Activated CD8-positive, alpha-beta T cell treated with anti-CD3 and anti-CD28 coated beads, Interleukin-2, amount 10 ng/mL, durations not matched to agents 7 days and 5 days (primary cell): ENCODE measurements around the gene NEDD8. TPM values are rescaled to one million over a fixed set of nuclear protein-coding genes. Genes with fewer than 3 reads are reported as not detected.
"Not testable (repeated sequence)": the region's sequence is repeated elsewhere in the genome, so short reads cannot be mapped to it uniquely, and the experiment has no call there.

ENCODE experiments used
- ATAC-seq: fragments of 150-1000 bp; cut with Tn5 transposase; one replicate; pipeline ENCODE4 v1.10.0; 2021; ENCODE audit warnings: moderate library complexity
- CTCF ChIA-PET: fragments of 350-600 bp; sonication (Branson Sonifier 250); formaldehyde crosslinking; loops from one replicate; lab custom pipeline; 2021; ENCODE audit warnings: antibody characterized with exemption; lab: Charles Lee
- POLR2A ChIA-PET: fragments of 350-600 bp; sonication (Branson Sonifier 250); formaldehyde crosslinking; loops from one replicate; lab custom pipeline; 2021; ENCODE audit warnings: antibody characterized with exemption; lab: Charles Lee
- DNase-seq: peaks from one replicate; pipeline ENCODE4 v3.0.0-alpha.2; 2020
- H3K27ac Mint-ChIP-seq: one replicate; pipeline ENCODE4 v1.8.0; 2021; ENCODE audit warnings: mild to moderate bottlenecking, mixed read lengths
- H3K27me3 Mint-ChIP-seq: one replicate; pipeline ENCODE4 v1.8.0; 2021; ENCODE audit warnings: low read depth, mixed read lengths
- H3K36me3 Mint-ChIP-seq: one replicate; pipeline ENCODE4 v1.8.0; 2021; ENCODE audit warnings: low read depth, mixed read lengths
- H3K4me1 Mint-ChIP-seq: one replicate; pipeline ENCODE4 v1.8.0; 2021; ENCODE audit warnings: low read depth, mixed read lengths
- H3K4me3 Mint-ChIP-seq: one replicate; pipeline ENCODE4 v1.8.0; 2021; ENCODE audit warnings: mild to moderate bottlenecking, mixed read lengths
- H3K9me3 Mint-ChIP-seq: one replicate; pipeline ENCODE4 v1.8.0; 2022; ENCODE audit warnings: mixed read lengths; ENCODE audit not compliant: insufficient read depth
- total RNA-seq, 2 experiments: library from RNA; stranded (reverse); gene quantifications; one replicate each; pipeline ENCODE4 v1.2.3, GENCODE V29; 2021

The NEDD8 gene
- total RNA-seq, 2 experiments from 2014 or later, result 214 to 222 TPM

DNA sequence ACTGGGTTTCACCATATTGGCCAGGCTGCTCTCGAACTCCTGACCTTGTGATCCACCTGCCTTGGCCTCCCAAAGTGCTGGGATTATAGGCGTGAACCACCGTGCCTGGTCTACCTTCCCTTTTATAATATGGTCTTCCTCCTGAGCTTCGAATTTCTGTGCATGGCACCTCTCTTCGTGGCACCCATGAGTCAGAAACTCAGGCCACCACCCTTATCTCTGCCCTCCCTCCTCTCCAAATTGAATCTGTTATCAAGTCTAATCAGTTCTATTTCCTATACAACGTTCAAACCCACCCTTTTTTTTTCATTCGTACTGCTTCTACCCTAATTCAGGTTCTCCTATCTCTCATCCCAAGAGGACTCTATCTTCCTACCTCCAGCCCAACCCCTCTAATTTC, 15.3 kb upstream of the NEDD8 start:
- peak overlapping the region; percentile 81 for H3K27ac Mint-ChIP-seq
- H3K4me3 Mint-ChIP-seq, result no peak overlapping the region

DNA sequence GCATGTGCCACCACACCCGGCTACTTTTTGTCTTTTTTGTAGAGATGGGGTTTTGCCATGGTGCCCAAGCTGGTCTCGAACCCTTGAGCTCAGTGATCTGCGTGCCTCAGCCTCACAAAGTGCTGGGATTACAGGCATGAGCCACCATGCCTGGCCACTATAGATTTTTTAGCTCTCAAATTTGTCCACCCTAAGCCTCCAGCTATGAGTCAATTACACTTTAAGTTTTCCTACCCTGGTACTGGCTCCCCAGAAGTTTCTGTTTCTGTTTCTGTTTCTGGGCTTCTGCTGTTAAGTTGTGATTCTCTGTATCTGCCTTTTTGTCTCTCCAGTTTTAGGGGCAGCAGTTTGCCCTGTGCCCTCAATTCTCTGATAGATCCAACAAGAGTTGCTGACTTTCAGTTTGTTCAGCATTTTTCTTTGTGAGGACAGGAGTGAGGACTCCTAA, 14.6 kb upstream of the NEDD8 start:
- Mint-ChIP-seq H3K4me1 (peaks cover 64% of the 10 kb centered on the region), H3K4me3 (peak overlapping the region; percentile 67), H3K27ac (peak overlapping the region; percentile 95), H3K9me3 (no peaks in the 10 kb centered on the region), H3K27me3 (no peaks in the 10 kb centered on the region), H3K36me3 (peaks cover 11% of the 10 kb centered on the region)
- POLR2A ChIA-PET, result interaction anchor here (0.6 to 5.6 kb wide), 21 partner anchors 10 to 1563 kb away, joined by 3 to 48 read pairs (median 4); partner anchors contain the start of genes CHMP4A, DHRS1, IRF9 and KHNYN
- CTCF ChIA-PET, result interaction anchor here (0.6 to 21.9 kb wide), 18 partner anchors 9 to 185 kb away, joined by 3 to 801 read pairs (median 4); partner anchors contain the start of genes CIDEB, DHRS1, IRF9 and LTB4R
- ATAC-seq (peak; percentile 10), DNase-seq (peak; percentile 62)

More for the DNA sequence above, 15.3 kb upstream of the NEDD8 start:
- CTCF ChIA-PET, result interaction anchor here (0.6 to 21.9 kb wide), 16 partner anchors 9 to 184 kb away, joined by 3 to 801 read pairs (median 4); partner anchors contain the start of genes CIDEB, DHRS1, IRF9 and LTB4R
- POLR2A ChIA-PET, result interaction anchor here (0.6 to 5.6 kb wide), 15 partner anchors 15 to 183 kb away, joined by 3 to 48 read pairs (median 4); partner anchors contain the start of genes CHMP4A, DHRS1, IRF9 and KHNYN
- DNase-seq (no peak), ATAC-seq (no peak)
- Mint-ChIP-seq H3K36me3 (peaks cover 8% of the 10 kb centered on the region), H3K9me3 (no peaks in the 10 kb centered on the region), H3K4me1 (peaks cover 64% of the 10 kb centered on the region), H3K27me3 (no peaks in the 10 kb centered on the region)

DNA sequence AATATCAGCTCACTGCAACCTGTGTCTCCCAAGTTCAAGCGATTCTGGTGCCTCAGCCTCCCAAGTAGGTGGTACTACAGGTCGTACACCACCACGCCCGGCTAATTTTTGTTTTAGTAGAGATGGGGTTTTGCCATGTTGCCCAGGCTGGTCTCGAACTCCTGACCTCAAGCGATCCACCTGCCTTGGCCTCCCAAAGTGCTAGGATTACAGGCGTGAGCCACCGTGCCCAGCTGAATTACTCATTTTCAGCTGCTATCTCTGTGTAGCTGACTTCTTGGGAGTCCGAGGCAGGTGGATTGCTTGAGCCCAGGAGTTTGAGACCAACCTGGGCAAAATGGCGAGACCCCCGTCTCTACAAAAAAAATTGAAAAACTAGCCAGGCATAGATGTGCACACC, 13.2 kb upstream of the NEDD8 start:
- H3K9me3 Mint-ChIP-seq, ATAC-seq, H3K4me3 Mint-ChIP-seq, DNase-seq, H3K27me3 Mint-ChIP-seq: not testable (repeated sequence)
- peaks cover 20% of the 10 kb centered on the region for H3K36me3 Mint-ChIP-seq
- ChIA-PET CTCF (interaction anchor here (1.1 to 21.9 kb wide), 6 partner anchors 26 to 186 kb away, joined by 3 to 801 read pairs (median 15); partner anchors contain the start of genes CIDEB, DHRS1, LTB4R and LTB4R2), POLR2A (interaction anchor here (1.1 to 5.6 kb wide), 4 partner anchors 25 to 186 kb away, joined by 3 to 48 read pairs (median 10); partner anchors contain the start of genes DHRS1, KHNYN, NOP9 and RABGGTA)
- H3K27ac Mint-ChIP-seq, result peak overlapping the region; percentile 22
- peaks cover 60% of the 10 kb centered on the region for H3K4me1 Mint-ChIP-seq

DNA sequence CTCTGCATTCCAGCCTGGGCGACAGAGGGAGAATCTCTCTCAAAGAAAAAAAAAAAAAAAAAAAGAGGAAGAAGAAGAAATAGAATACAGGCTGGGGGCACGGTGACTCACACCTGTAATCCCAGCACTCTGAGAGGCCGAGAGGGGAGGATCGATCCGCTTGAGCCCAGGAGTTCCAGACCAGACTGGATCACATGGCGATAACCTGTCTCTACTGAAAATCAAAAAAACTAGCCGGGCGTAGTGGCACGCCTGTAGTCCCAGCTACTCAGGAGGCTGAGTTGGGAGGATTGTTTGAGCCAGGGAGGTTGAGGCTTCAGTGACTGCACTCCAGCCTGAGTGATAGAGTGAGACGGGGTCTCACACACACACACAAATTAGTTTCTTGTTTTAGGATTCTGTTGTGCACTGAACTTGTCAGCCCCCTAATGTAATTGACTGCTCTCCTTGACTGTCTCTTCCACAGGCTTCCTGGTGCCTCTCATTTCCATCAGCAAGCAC, 11.2 kb upstream of the NEDD8 start:
- POLR2A ChIA-PET, result interaction anchor here (0.6 to 3.2 kb wide), 22 partner anchors 9 to 187 kb away, joined by 3 to 73 read pairs (median 10); partner anchors contain the start of genes CBLN3, CHMP4A, CIDEB and DHRS1
- Mint-ChIP-seq H3K4me3 (peak overlapping the region; percentile 94), H3K36me3 (peaks cover 35% of the 10 kb centered on the region), H3K27ac (peak overlapping the region; percentile 100), H3K9me3 (no peaks in the 10 kb centered on the region), H3K4me1 (peaks cover 59% of the 10 kb centered on the region), H3K27me3 (no peaks in the 10 kb centered on the region)
- DNase-seq (peak; percentile 30), ATAC-seq (no peak)
- CTCF ChIA-PET, result interaction anchor here (0.6 to 21.9 kb wide), 27 partner anchors 9 to 452 kb away, joined by 3 to 801 read pairs (median 13); partner anchors contain the start of genes CBLN3, CHMP4A, CIDEB and DHRS1

DNA sequence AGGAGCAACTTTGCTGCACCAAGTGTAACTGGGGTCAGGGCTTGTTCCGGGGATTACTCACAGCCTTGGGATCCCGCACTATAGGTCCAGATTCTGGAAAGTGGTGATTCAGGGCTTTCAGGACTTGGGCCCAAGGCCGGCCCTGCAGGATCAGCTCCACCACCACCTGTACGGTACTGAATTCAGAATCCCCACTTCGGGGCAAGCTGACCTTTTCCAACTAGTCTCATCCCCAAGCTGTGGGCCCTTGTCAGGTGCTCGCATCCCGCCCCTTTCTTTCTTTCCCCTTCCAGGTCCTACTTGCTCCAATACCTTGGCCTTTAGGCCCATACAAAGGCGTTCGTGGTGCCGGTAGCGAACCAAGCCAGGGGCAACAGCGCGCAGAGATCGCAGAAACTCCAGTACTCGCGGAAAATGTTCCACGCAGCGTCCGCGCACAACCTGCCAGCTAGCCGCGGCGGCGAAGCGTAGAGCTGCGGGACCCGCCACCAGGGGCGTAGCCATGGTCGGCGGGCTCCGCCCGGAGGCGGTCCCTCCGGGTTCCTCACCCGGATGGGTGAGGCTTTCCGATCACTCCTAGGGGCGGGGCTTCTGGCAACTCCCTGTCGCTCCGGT, 9.8 kb upstream of the NEDD8 start:
- DNase-seq, result peak; percentile 95
- peak overlapping the region; percentile 94 for H3K4me3 Mint-ChIP-seq

DNA sequence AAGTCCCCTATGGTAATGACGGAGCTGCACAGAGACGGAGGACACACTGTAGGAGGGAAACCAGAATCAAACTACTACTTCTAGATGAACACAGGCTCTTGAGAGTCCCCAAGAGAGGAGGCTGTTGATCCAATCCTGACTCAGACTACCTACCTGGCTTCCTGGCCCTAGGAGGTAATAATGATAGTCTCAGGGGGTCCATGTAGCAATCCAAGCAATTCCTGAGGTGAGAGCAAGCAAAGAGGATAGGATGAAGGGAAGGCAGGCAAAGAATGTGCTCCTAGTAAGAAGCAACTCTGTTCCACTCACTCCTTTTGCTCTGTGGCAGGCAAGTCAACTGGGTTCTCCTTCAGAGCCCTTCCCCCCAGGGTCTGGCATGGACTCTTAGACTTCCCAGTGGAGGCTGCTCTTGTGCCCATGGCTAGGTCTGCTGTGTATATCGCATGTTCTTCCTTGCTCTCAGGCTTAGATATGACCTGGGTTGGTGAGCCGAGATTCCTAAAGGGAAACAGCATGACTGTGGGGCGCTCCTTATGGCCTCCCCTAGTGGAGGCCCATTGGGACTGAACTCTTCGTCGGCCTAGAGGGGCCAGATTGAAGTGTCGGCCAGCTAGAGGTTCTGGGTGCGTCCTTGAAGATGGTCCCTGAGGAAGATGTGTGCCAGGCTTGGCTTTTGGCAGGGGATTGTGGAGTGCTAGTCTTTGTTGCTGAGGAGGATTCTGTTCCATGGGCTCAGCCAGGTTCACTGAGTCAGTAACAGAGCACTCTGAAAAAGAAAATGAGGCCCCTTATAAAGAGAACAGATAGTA, 8.1 kb upstream of the NEDD8 start:
- POLR2A ChIA-PET, result interaction anchor here (1.1 kb wide), 1 partner anchor 26 kb away, joined by 3 read pairs; no protein-coding TSS in a partner anchor
- H3K9me3 Mint-ChIP-seq, result no peaks in the 10 kb centered on the region
- ATAC-seq (no peak), DNase-seq (no peak)
- H3K36me3 Mint-ChIP-seq, result peaks cover 57% of the 10 kb centered on the region
- peak overlapping the region; percentile 48 for H3K27ac Mint-ChIP-seq
- H3K4me3 Mint-ChIP-seq, result peak overlapping the region; percentile 94
- H3K4me1 Mint-ChIP-seq, result peaks cover 52% of the 10 kb centered on the region
- CTCF ChIA-PET, result interaction anchor here (1.2 to 21.9 kb wide), 8 partner anchors 12 to 191 kb away, joined by 3 to 801 read pairs (median 33); partner anchors contain the start of genes CBLN3, CHMP4A, CIDEB and DHRS1
- H3K27me3 Mint-ChIP-seq, result no peaks in the 10 kb centered on the region

More for the DNA sequence above, 9.8 kb upstream of the NEDD8 start:
- Mint-ChIP-seq H3K27me3 (no peaks in the 10 kb centered on the region), H3K36me3 (peaks cover 45% of the 10 kb centered on the region), H3K9me3 (no peaks in the 10 kb centered on the region), H3K4me1 (peaks cover 54% of the 10 kb centered on the region), H3K27ac (peak overlapping the region; percentile 100)
- peak; percentile 85 for ATAC-seq
- ChIA-PET CTCF (interaction anchor here (0.7 to 21.9 kb wide), 39 partner anchors 9 to 1184 kb away, joined by 3 to 801 read pairs (median 7); partner anchors contain the start of genes CBLN3, CHMP4A, CIDEB and DCAF11), POLR2A (interaction anchor here (0.6 to 3.2 kb wide), 34 partner anchors 9 to 189 kb away, joined by 3 to 73 read pairs (median 5); partner anchors contain the start of genes CBLN3, CHMP4A, CIDEB and DCAF11)

DNA sequence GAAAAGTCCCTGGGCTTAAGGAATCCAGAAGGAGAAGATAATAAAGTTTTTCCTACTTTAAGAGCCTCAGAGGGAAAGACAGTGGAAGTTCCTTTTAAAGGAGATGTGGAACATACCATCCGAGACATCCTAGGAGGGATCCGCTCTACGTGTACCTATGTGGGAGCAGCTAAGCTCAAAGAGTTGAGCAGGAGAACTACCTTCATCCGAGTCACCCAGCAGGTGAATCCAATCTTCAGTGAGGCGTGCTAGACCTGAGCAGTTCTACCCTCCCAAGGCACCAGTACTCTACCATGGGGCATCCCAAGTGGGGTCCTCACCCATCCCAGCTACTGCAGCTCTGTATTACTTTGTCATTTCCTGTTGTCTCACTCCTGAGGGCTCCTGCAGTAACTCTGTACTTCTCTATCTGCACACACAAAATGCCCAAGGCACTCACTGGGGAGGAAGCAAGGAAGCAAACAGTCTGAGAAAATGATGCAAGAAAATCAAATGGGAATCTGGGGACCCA, 6.4 kb upstream of the NEDD8 start:
- no peak overlapping the region for H3K4me3 Mint-ChIP-seq
- POLR2A ChIA-PET, result interaction anchor here (1.2 to 1.7 kb wide), 4 partner anchors 23 to 77 kb away, joined by 3 to 5 read pairs (median 4); partner anchors contain the start of genes CHMP4A, IPO4, IRF9 and MDP1

DNA sequence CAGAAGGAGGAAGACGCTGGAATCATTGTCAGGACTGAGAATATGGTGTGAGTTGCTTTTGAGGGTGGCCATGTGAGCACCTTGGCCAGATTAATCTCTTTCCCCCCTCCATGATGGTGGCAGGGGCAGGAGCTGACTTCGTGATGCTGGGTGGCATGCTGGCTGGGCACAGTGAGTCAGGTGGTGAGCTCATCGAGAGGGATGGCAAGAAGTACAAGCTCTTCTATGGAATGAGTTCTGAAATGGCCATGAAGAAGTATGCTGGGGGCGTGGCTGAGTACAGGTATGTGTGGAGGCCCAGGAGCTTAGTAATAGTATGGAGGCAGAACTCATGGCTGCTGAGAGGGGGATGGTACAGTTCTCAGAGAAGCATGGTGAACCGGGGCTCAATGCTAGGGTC, 6.0 kb upstream of the NEDD8 start:
- H3K4me3 Mint-ChIP-seq, result no peak overlapping the region
- CTCF ChIA-PET, result interaction anchor here (1.0 to 21.9 kb wide), 4 partner anchors 9 to 194 kb away, joined by 3 to 801 read pairs (median 7); partner anchors contain the start of genes CIDEB, DHRS1, LTB4R and LTB4R2
- peaks cover 60% of the 10 kb centered on the region for H3K4me1 Mint-ChIP-seq
- ATAC-seq (no peak), DNase-seq (no peak)
- POLR2A ChIA-PET, result interaction anchor here (1.2 to 1.7 kb wide), 4 partner anchors 22 to 77 kb away, joined by 3 to 5 read pairs (median 4); partner anchors contain the start of genes CHMP4A, IPO4, IRF9 and MDP1
- no peak overlapping the region for H3K27ac Mint-ChIP-seq
- H3K27me3 Mint-ChIP-seq, result no peaks in the 10 kb centered on the region
- peaks cover 70% of the 10 kb centered on the region for H3K36me3 Mint-ChIP-seq
- no peaks in the 10 kb centered on the region for H3K9me3 Mint-ChIP-seq

More for the DNA sequence above, 6.4 kb upstream of the NEDD8 start:
- Mint-ChIP-seq H3K4me1 (peaks cover 59% of the 10 kb centered on the region), H3K36me3 (peaks cover 70% of the 10 kb centered on the region), H3K27ac (peak overlapping the region; percentile 27), H3K9me3 (no peaks in the 10 kb centered on the region), H3K27me3 (no peaks in the 10 kb centered on the region)
- DNase-seq (no peak), ATAC-seq (no peak)
- CTCF ChIA-PET, result interaction anchor here (0.7 to 21.9 kb wide), 6 partner anchors 8 to 193 kb away, joined by 3 to 801 read pairs (median 4); partner anchors contain the start of genes CIDEB, DHRS1, LTB4R and LTB4R2

DNA sequence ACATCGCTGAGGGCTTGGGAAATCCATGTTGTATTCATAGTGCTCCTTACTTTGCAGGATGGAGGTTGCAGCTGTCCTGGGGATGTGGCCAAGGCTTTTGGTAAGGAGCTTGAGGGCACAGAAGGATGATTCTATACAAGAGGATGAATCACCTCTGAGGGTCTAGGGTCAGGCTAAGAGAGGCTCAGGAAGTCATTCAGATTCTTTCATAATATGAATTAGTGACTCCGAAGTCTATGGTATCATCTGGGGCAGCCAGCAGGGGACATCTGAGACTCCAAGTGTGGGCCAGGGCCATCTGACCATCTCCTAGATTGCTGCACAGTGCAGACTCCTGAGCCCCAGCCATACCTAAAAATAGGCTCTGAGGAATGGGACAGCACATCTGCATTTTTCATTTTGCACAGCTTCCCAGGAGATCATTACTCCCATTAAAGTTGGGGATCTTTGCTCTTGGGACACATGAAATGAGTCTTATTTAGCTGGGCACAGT, 5.3 kb upstream of the NEDD8 start:
- peaks cover 70% of the 10 kb centered on the region for H3K36me3 Mint-ChIP-seq
- ATAC-seq, result no peak
- DNase-seq, result no peak
- peaks cover 61% of the 10 kb centered on the region for H3K4me1 Mint-ChIP-seq
- H3K27ac Mint-ChIP-seq, result no peak overlapping the region
- H3K9me3 Mint-ChIP-seq, result no peaks in the 10 kb centered on the region
- CTCF ChIA-PET, result interaction anchor here (1.0 to 21.9 kb wide), 5 partner anchors 9 to 194 kb away, joined by 3 to 801 read pairs (median 5); partner anchors contain the start of genes CIDEB, DHRS1, LTB4R and LTB4R2
- no peaks in the 10 kb centered on the region for H3K27me3 Mint-ChIP-seq
- POLR2A ChIA-PET, result interaction anchor here (1.1 to 1.5 kb wide), 4 partner anchors 9 to 49 kb away, joined by 3 to 5 read pairs (median 4); partner anchors contain the start of genes CHMP4A and IPO4
- H3K4me3 Mint-ChIP-seq, result no peak overlapping the region
